GM12878 (cell line): Measurements from ENCODE around the gene PSMA7. TPM values are rescaled to one million over a fixed set of nuclear protein-coding genes. Genes with fewer than 3 reads are reported as not detected.

Experiments used
- ATAC-seq: fragments of 200-7000 bp; cut with Tn5 transposase; 3 replicates; pipeline ENCODE4 v1.9.1; 2020; ENCODE audit warnings: mild to moderate bottlenecking, moderate library complexity
- BruUV-seq: library from RNA; stranded (reverse); fragments of 400-500 nt; replicated peaks from 2 replicates; lab custom pipeline; 2021; lab: Mats Ljungman, UMichigan
- CTCF ChIA-PET: fragments of 300-600 bp; sonication (Branson Sonifier 250); formaldehyde crosslinking; extraction: SDS; loops from one replicate; lab custom pipeline; 2021; ENCODE audit warnings: inconsistent platforms; lab: Yijun Ruan, JAX
- POLR2A ChIA-PET: fragments of 350-600 bp; formaldehyde crosslinking; extraction: SDS; loops from one replicate; lab custom pipeline; 2021; ENCODE audit warnings: inconsistent platforms; lab: Charles Lee
- RAD21 ChIA-PET: fragments of 300-600 bp; sonication (Branson Sonifier 250); formaldehyde crosslinking; loops from one replicate; lab custom pipeline; 2023; ENCODE audit warnings: antibody characterized with exemption; ENCODE audit not compliant: unreplicated experiment; lab: Charles Lee
- SMC1A ChIA-PET: fragments of 300-600 bp; sonication (Branson Sonifier 250); formaldehyde crosslinking; loops from one replicate; lab custom pipeline; 2023; ENCODE audit not compliant: unreplicated experiment, uncharacterized antibody; lab: Charles Lee
- DNase-seq: peaks from one replicate; pipeline ENCODE4 v3.0.0-alpha.2; 2011; ENCODE audit warnings: low read depth, low spot score
- FAIRE-seq: peaks from 3 replicates; lab custom pipeline; 2011; peaks lifted over from hg19 to GRCh38; lab: Jason Lieb, UNC
- H2AFZ ChIP-seq: 2 replicates; pipeline ENCODE4 v1.6.0; 2011; ENCODE audit warnings: low read depth, low read length, control low read depth; ENCODE audit not compliant: control insufficient read depth
- H3K27ac ChIP-seq: 2 replicates; pipeline ENCODE4 v1.5.1; 2011; ENCODE audit warnings: control low read depth; ENCODE audit not compliant: control insufficient read depth, insufficient read depth
- H3K27me3 ChIP-seq, 2 experiments: replicated peaks in 1 of 2; 2 replicates each; pipeline versions ENCODE4 v1.6.0 to v1.6.1; 2011; ENCODE audit warnings: low read length in 1 of 2; ENCODE audit not compliant: control insufficient read depth in 2 of 2, insufficient read depth in 2 of 2
- H3K36me3 ChIP-seq, 2 experiments: 2 replicates each; pipeline ENCODE4 v1.5.1; 2011; ENCODE audit warnings: low read length in 1 of 2; ENCODE audit not compliant: control insufficient read depth in 2 of 2, insufficient read depth in 2 of 2
- H3K4me1 ChIP-seq: 2 replicates; pipeline ENCODE4 v1.6.1; 2011; ENCODE audit warnings: mild to moderate bottlenecking, low read length, moderate library complexity, mixed read lengths; ENCODE audit not compliant: control insufficient read depth, insufficient read depth
- H3K4me2 ChIP-seq: 2 replicates; pipeline ENCODE4 v1.6.0; 2011; ENCODE audit warnings: control low read depth; ENCODE audit not compliant: control insufficient read depth, insufficient read depth
- H3K4me3 ChIP-seq: fragments of 200-600 bp; sonication (generic); 2 replicates; pipeline ENCODE4 v1.5.1; 2016
- H3K79me2 ChIP-seq: 2 replicates; pipeline ENCODE4 v1.6.0; 2011; ENCODE audit warnings: low read length; ENCODE audit not compliant: control insufficient read depth, insufficient read depth
- H3K9ac ChIP-seq: 2 replicates; pipeline ENCODE4 v1.8.0; 2011; ENCODE audit warnings: low read length, control low read depth, mixed read lengths; ENCODE audit not compliant: control insufficient read depth, insufficient read depth
- H3K9me3 ChIP-seq: replicated peaks from 3 replicates; pipeline ENCODE4 v1.5.1; 2011; ENCODE audit warnings: mild to moderate bottlenecking, low read length; ENCODE audit not compliant: control insufficient read depth, insufficient read depth
- H4K20me1 ChIP-seq: 2 replicates; pipeline ENCODE4 v1.6.0; 2011; ENCODE audit not compliant: control insufficient read depth, insufficient read depth
- CBX3 ChIP-seq: fragments of 200-600 bp; sonication (generic); IDR thresholded peaks from 2 replicates; pipeline ENCODE4 v1.6.1; 2016; ENCODE audit warnings: low read depth, borderline replicate concordance
- CHD2 ChIP-seq: IDR thresholded peaks from 2 replicates; pipeline ENCODE4 v1.6.1; 2011; ENCODE audit warnings: low read depth, low read length, improper control_type of control experiment, borderline replicate concordance
- EED ChIP-seq: sonication (generic); IDR thresholded peaks from 2 replicates; pipeline ENCODE4 v1.6.1; 2016; ENCODE audit warnings: antibody characterized with exemption, low read depth
- NFYB ChIP-seq: IDR thresholded peaks from 2 replicates; pipeline ENCODE4 v1.6.1; 2011; ENCODE audit warnings: low read depth, mild to moderate bottlenecking, low read length, improper control_type of control experiment, moderate library complexity; ENCODE audit not compliant: insufficient read depth
- NR2C1 ChIP-seq: fragments of 450-650 bp; IDR thresholded peaks from 2 replicates; pipeline ENCODE4 v1.6.1; 2017; ENCODE audit warnings: antibody characterized with exemption, mild to moderate bottlenecking, moderate library complexity
- NRF1 ChIP-seq: conservative IDR thresholded peaks from 2 replicates; pipeline ENCODE4 v1.6.1; 2011; ENCODE audit warnings: mild to moderate bottlenecking, low read depth, low read length, improper control_type of control experiment
- REST ChIP-seq: IDR thresholded peaks from 2 replicates; pipeline ENCODE4 v1.6.1; 2012; ENCODE audit warnings: mild to moderate bottlenecking, low read depth, low read length
- SREBF1 ChIP-seq: IDR thresholded peaks from 2 replicates; pipeline ENCODE4 v1.6.1; 2012; ENCODE audit warnings: mild to moderate bottlenecking, low read length
- TARDBP ChIP-seq: IDR thresholded peaks from 2 replicates; pipeline ENCODE4 v1.6.1; 2016; ENCODE audit warnings: borderline replicate concordance
- TCF3 ChIP-seq: IDR thresholded peaks from 2 replicates; pipeline ENCODE4 v1.6.1; 2012; ENCODE audit warnings: low read depth, mild to moderate bottlenecking, low read length, borderline replicate concordance; ENCODE audit not compliant: insufficient read depth
- USF2 ChIP-seq: IDR thresholded peaks from 2 replicates; pipeline ENCODE4 v1.6.1; 2011; ENCODE audit warnings: low read depth, low read length, improper control_type of control experiment, borderline replicate concordance
- ZBTB33 ChIP-seq: fragments of 450-650 bp; IDR thresholded peaks from 2 replicates; pipeline ENCODE4 v1.6.1; 2017; ENCODE audit warnings: mild to moderate bottlenecking
- WGBS: methylation state at CpG from one replicate; pipeline ENCODE4 v1.1.6; 2016; ENCODE audit warnings: low lambda C conversion rate; ENCODE audit not compliant: insufficient replicate concordance, insufficient coverage; ENCODE audit errors: missing lambda C conversion rate; 5-methylcytosine and 5-hydroxymethylcytosine counted together
- in situ Hi-C: fragments of 300-500 bp; cut with MboI; formaldehyde crosslinking; loops from 9 replicates; pipeline ENCODE4 v1.14.3; 2018; ENCODE audit warnings: mixed read lengths
- intact Hi-C: fragments of 100-400 bp; cut with micrococcal nuclease; formaldehyde crosslinking; loops from one replicate; pipeline ENCODE4 v1.14.2; 2022; ENCODE audit not compliant: unreplicated experiment
- polyA plus RNA-seq, 11 experiments: library from polyadenylated mRNA; depleted of rRNA in 4 of 11; unstranded in 6 of 11; stranded (reverse) in 5 of 11; fragments of >200 nt; fragmentation: Nextera tagmentation in 4 of 11; fragmentation: Illumina TruSeq in 1 of 11; extraction: Ambion mirVana in 4 of 11; extraction: Trizol in 1 of 11; gene quantifications; 1 replicate in 1 of 11; 2 replicates in 10 of 11; pipeline versions ENCODE4 v1.2.1 to v1.2.3, GENCODE V29; 2011 to 2016; ENCODE audit warnings: inconsistent platforms in 2 of 11, missing spikeins in 2 of 11, low read depth in 1 of 11
- total RNA-seq, 4 experiments: library from RNA; depleted of rRNA in 3 of 4; stranded (reverse); fragments of >200 nt in 3 of 4; fragmentation: Illumina TruSeq in 1 of 4; extraction: Trizol in 1 of 4; gene quantifications; 2 replicates each; pipeline versions ENCODE4 v1.2.1 to v1.2.3, GENCODE V29; 2013 to 2021

The PSMA7 gene
- total and polyA plus RNA-seq, 10 of the 15 experiments (the other 5 are each of a cell fraction or from before 2014, with no cell fraction given), result 216 to 857 (median 368) TPM

GRCh38 chr20:62120365-62120762 is 22.8 kb downstream of the PSMA7 start:
- DNase-seq, result no peak
- H3K4me2 ChIP-seq, result no peak overlapping the region
- FAIRE-seq, result no peak

More at GRCh38 chr20:62120365-62120762, 22.8 kb downstream of the PSMA7 start:
- H3K79me2 ChIP-seq, result peaks cover 21% of the 10 kb centered on the region
- intact Hi-C loops (loop anchor here (5.0 to 10.0 kb wide), 4 partner anchors 64 to 264 kb away; partner anchors contain the start of genes MTG2 and RPS21), in situ Hi-C loops (loop anchor here (5.0 kb wide), 1 partner anchor 53 kb away; the partner anchor contains the start of gene TAF4)
- CTCF ChIA-PET, result no interaction called here
- no TSS peak for BruUV-seq
- no peak for ATAC-seq
- TF ChIP-seq TCF3 (no peak), CBX3 (no peak), NR2C1 (no peak), CHD2 (no peak), NFYB (no peak), SREBF1 (no peak), USF2 (no peak), REST (no peak), ZBTB33 (no peak), NRF1 (no peak), TARDBP (no peak), EED (no peak)
- H3K27ac ChIP-seq, result no peak overlapping the region
- SMC1A ChIA-PET, result interaction anchor here (1.1 to 1.8 kb wide), 3 partner anchors 9 to 54 kb away, joined by 5 to 7 read pairs (median 7); no protein-coding TSS in a partner anchor
- no peaks in the 10 kb centered on the region; the same call in 2 of the 3 replicates for H3K9me3 ChIP-seq
- RAD21 ChIA-PET, result interaction anchor here (1.1 to 2.1 kb wide), 2 partner anchors 54 to 208 kb away, joined by 3 to 17 read pairs; partner anchors contain the start of gene TAF4
- no peak overlapping the region for H3K4me3 ChIP-seq
- no peaks in the 10 kb centered on the region for H3K27me3 ChIP-seq
- peaks cover 10% of the 10 kb centered on the region for H4K20me1 ChIP-seq
- H3K9ac ChIP-seq, result no peak overlapping the region
- 99% methylated on average over 5 of the region's 5 CpGs for WGBS
- no peaks in the 10 kb centered on the region; the same call in none of the 2 replicates for H3K4me1 ChIP-seq
- H3K36me3 ChIP-seq, result peaks cover 0 to 3% of the 10 kb centered on the region in 2 experiments; a peak in 2 of 4 replicates
- POLR2A ChIA-PET, result interaction anchor here (1.1 to 3.1 kb wide), 3 partner anchors 22 to 208 kb away, joined by 4 to 30 read pairs (median 8); partner anchors contain the start of gene TAF4
- H2AFZ ChIP-seq, result no peak overlapping the region
